DND-41 (cell line): ENCODE results near the gene SPEF2.

Experiments
- CTCF ChIP-seq: IDR thresholded peaks from 2 replicates; pipeline ENCODE4 v1.5.1; 2012; ENCODE audit warnings: borderline replicate concordance, low read length, moderate library complexity, mild to moderate bottlenecking; ENCODE audit not compliant: poor library complexity, severe bottlenecking; ENCODE audit errors: extremely low read depth
- EZH2 ChIP-seq: IDR thresholded peaks from 3 replicates; pipeline ENCODE4 v1.6.1; 2012; ENCODE audit warnings: borderline replicate concordance, low read depth, mild to moderate bottlenecking, moderate library complexity, low read length, inconsistent platforms; ENCODE audit not compliant: severe bottlenecking

DNA sequence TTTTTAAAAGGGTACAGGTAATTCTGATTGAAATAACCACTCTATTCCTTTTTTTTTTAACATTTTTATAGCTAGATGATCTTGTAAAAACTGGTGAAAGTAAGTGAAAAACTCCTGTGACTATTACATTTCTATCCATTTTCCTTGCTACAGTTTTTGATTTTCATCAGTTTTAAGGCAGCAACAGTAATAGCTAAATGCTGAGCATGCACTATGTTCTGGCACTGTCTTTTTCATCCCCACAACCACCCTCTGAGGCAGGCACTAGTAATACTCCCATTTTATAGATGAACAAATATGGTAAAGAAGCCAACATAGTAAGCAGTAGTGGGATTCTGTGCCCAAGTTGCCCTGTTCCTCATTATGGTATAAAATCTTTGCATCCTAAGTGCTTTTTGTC is 126.0 kb downstream of the SPEF2 start:
- TF ChIP-seq CTCF (no peak), EZH2 (no peak)
